Neural cell (in vitro differentiated cells): Measurements from ENCODE around the gene OSBPL9. TPM values are rescaled to one million over a fixed set of nuclear protein-coding genes. Genes with fewer than 3 reads are reported as not detected.

Experiments used
- H2AFZ ChIP-seq: fragments of 200-600, 300-800 bp; sonication (generic), shearing (Covaris generic); 2 replicates; pipeline ENCODE4 v1.6.0; 2014; ENCODE audit warnings: low read depth, mild to moderate bottlenecking, antibody characterized with exemption, low read length, moderate library complexity
- H3F3A ChIP-seq: fragments of 200-600 bp; shearing (Covaris generic); 2 replicates; pipeline ENCODE4 v1.6.1; 2016; ENCODE audit warnings: mild to moderate bottlenecking, moderate library complexity, mixed read lengths, antibody characterized with exemption, low read length; ENCODE audit not compliant: insufficient read depth, poor library complexity, severe bottlenecking
- H3K27ac ChIP-seq: fragments of 200-600, 300-800 bp; sonication (generic), shearing (Covaris generic); 2 replicates; pipeline ENCODE4 v1.5.1; 2014; ENCODE audit warnings: mild to moderate bottlenecking, low read length, moderate library complexity
- H3K27me3 ChIP-seq: fragments of 300-800, 200-600 bp; sonication (generic), shearing (Covaris generic); 2 replicates; pipeline ENCODE4 v1.6.0; 2014; ENCODE audit warnings: mild to moderate bottlenecking, low read depth, low read length, moderate library complexity; ENCODE audit not compliant: insufficient read depth
- H3K36me3 ChIP-seq: fragments of 300-800, 200-600 bp; sonication (generic), shearing (Covaris generic); 2 replicates; pipeline ENCODE4 v1.5.1; 2014; ENCODE audit warnings: mild to moderate bottlenecking, antibody characterized with exemption, low read length, moderate library complexity; ENCODE audit not compliant: insufficient read depth
- H3K4me2 ChIP-seq: fragments of 300-800, 200-600 bp; sonication (generic), shearing (Covaris generic); 2 replicates; pipeline ENCODE4 v1.6.0; 2014; ENCODE audit warnings: mild to moderate bottlenecking, low read length
- H3K4me3 ChIP-seq: fragments of 300-800, 200-600 bp; sonication (generic), shearing (Covaris generic); 2 replicates; pipeline ENCODE4 v1.5.1; 2014; ENCODE audit warnings: mild to moderate bottlenecking, low read length, moderate library complexity
- H3K79me2 ChIP-seq: fragments of 200-600 bp; shearing (Covaris generic); replicated peaks from 2 replicates; pipeline ENCODE4 v1.6.0; 2014; ENCODE audit warnings: mild to moderate bottlenecking, low read length, moderate library complexity; ENCODE audit not compliant: insufficient read depth
- H3K9ac ChIP-seq: fragments of 300-800, 200-600 bp; sonication (generic), shearing (Covaris generic); 2 replicates; pipeline ENCODE4 v1.6.1; 2016; ENCODE audit warnings: mild to moderate bottlenecking, low read length, mixed read lengths
- H3K9me2 ChIP-seq: fragments of 200-600 bp; shearing (Covaris generic); 2 replicates; pipeline ENCODE4 v1.6.1; 2016; ENCODE audit warnings: mild to moderate bottlenecking, low read length, mixed read lengths; ENCODE audit not compliant: insufficient read depth
- H3K9me3 ChIP-seq: fragments of 200-600, 300-800 bp; sonication (generic), shearing (Covaris generic); 2 replicates; pipeline ENCODE4 v1.6.1; 2016; ENCODE audit warnings: mild to moderate bottlenecking, mixed run types, low read length, moderate library complexity, mixed read lengths
- H4K20me1 ChIP-seq: fragments of 200-600 bp; shearing (Covaris generic); 2 replicates; pipeline ENCODE4 v1.6.1; 2016; ENCODE audit warnings: mild to moderate bottlenecking, mixed run types; ENCODE audit not compliant: insufficient read depth
- EP300 ChIP-seq: fragments of 450-650 bp; conservative IDR thresholded peaks from 2 replicates; pipeline ENCODE4 v1.6.1; 2014; ENCODE audit warnings: antibody characterized with exemption, mild to moderate bottlenecking, moderate library complexity; ENCODE audit not compliant: poor library complexity, severe bottlenecking
- EZH2 ChIP-seq: fragments of 200-600, 300-800 bp; shearing (Covaris generic), sonication (generic); IDR thresholded peaks from 2 replicates; pipeline ENCODE4 v1.6.1; 2014; ENCODE audit warnings: antibody characterized with exemption, low read length, borderline replicate concordance, mild to moderate bottlenecking; ENCODE audit not compliant: insufficient read depth, poor library complexity, severe bottlenecking
- MXI1 ChIP-seq: fragments of 450-650 bp; conservative IDR thresholded peaks from 2 replicates; pipeline ENCODE4 v1.6.1; 2014; ENCODE audit warnings: antibody characterized with exemption, mild to moderate bottlenecking; ENCODE audit not compliant: poor library complexity, severe bottlenecking
- POLR2AphosphoS5 ChIP-seq: IDR thresholded peaks from 2 replicates; pipeline ENCODE4 v1.6.1; 2012
- RAD21 ChIP-seq: fragments of 450-650 bp; conservative IDR thresholded peaks from 2 replicates; pipeline ENCODE4 v1.6.1; 2014; ENCODE audit warnings: antibody characterized with exemption, mild to moderate bottlenecking, moderate library complexity
- SMC3 ChIP-seq: fragments of 450-650 bp; conservative IDR thresholded peaks from 2 replicates; pipeline ENCODE4 v1.6.1; 2014; ENCODE audit warnings: antibody characterized with exemption, mild to moderate bottlenecking, moderate library complexity; ENCODE audit not compliant: poor library complexity
- TAF1 ChIP-seq: IDR thresholded peaks from 2 replicates; pipeline ENCODE4 v1.6.1; 2012; ENCODE audit warnings: low read depth
- polyA plus RNA-seq: library from polyadenylated mRNA; depleted of rRNA; stranded (reverse); fragments of >200 nt; gene quantifications from 2 replicates; pipeline ENCODE4 v1.2.3, GENCODE V29; 2014
- TF ChIP-seq, protein P1 (sequence below): fragments of 450-650 bp; IDR thresholded peaks from 2 replicates; pipeline ENCODE4 v1.5.1; 2014; ENCODE audit warnings: antibody characterized with exemption, mild to moderate bottlenecking, moderate library complexity; ENCODE audit not compliant: poor library complexity, severe bottlenecking
- TF ChIP-seq, protein P2 (sequence below): IDR thresholded peaks from 2 replicates; pipeline ENCODE4 v1.6.1; 2012; ENCODE audit warnings: borderline replicate concordance

The OSBPL9 gene
- polyA plus RNA-seq, 1 donor from 2014 or later, result 117 TPM

- H4K20me1 ChIP-seq, result no peaks in the 10 kb centered on the region
- H3K4me3 ChIP-seq, result no peak overlapping the region
- no peak overlapping the region for H2AFZ ChIP-seq
- peaks cover 5% of the 10 kb centered on the region for H3K9me3 ChIP-seq
- no peaks in the 10 kb centered on the region for H3K9me2 ChIP-seq
- TF ChIP-seq SMC3 (no peak), MXI1 (no peak), EP300 (no peak), TAF1 (no peak), RAD21 (no peak), EZH2 (no peak), POLR2AphosphoS5 (no peak)
- TF ChIP-seq, protein P1, sequence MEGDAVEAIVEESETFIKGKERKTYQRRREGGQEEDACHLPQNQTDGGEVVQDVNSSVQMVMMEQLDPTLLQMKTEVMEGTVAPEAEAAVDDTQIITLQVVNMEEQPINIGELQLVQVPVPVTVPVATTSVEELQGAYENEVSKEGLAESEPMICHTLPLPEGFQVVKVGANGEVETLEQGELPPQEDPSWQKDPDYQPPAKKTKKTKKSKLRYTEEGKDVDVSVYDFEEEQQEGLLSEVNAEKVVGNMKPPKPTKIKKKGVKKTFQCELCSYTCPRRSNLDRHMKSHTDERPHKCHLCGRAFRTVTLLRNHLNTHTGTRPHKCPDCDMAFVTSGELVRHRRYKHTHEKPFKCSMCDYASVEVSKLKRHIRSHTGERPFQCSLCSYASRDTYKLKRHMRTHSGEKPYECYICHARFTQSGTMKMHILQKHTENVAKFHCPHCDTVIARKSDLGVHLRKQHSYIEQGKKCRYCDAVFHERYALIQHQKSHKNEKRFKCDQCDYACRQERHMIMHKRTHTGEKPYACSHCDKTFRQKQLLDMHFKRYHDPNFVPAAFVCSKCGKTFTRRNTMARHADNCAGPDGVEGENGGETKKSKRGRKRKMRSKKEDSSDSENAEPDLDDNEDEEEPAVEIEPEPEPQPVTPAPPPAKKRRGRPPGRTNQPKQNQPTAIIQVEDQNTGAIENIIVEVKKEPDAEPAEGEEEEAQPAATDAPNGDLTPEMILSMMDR, result no peak
- TF ChIP-seq, protein P2, sequence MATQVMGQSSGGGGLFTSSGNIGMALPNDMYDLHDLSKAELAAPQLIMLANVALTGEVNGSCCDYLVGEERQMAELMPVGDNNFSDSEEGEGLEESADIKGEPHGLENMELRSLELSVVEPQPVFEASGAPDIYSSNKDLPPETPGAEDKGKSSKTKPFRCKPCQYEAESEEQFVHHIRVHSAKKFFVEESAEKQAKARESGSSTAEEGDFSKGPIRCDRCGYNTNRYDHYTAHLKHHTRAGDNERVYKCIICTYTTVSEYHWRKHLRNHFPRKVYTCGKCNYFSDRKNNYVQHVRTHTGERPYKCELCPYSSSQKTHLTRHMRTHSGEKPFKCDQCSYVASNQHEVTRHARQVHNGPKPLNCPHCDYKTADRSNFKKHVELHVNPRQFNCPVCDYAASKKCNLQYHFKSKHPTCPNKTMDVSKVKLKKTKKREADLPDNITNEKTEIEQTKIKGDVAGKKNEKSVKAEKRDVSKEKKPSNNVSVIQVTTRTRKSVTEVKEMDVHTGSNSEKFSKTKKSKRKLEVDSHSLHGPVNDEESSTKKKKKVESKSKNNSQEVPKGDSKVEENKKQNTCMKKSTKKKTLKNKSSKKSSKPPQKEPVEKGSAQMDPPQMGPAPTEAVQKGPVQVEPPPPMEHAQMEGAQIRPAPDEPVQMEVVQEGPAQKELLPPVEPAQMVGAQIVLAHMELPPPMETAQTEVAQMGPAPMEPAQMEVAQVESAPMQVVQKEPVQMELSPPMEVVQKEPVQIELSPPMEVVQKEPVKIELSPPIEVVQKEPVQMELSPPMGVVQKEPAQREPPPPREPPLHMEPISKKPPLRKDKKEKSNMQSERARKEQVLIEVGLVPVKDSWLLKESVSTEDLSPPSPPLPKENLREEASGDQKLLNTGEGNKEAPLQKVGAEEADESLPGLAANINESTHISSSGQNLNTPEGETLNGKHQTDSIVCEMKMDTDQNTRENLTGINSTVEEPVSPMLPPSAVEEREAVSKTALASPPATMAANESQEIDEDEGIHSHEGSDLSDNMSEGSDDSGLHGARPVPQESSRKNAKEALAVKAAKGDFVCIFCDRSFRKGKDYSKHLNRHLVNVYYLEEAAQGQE, result no peak
- no peak overlapping the region for H3K9ac ChIP-seq
- H3K27ac ChIP-seq, result no peak overlapping the region
- H3F3A ChIP-seq, result no peaks in the 10 kb centered on the region
- H3K27me3 ChIP-seq, result no peaks in the 10 kb centered on the region
- no peak overlapping the region for H3K4me2 ChIP-seq
- H3K79me2 ChIP-seq, result no peaks in the 10 kb centered on the region
- H3K36me3 ChIP-seq, result no peaks in the 10 kb centered on the region
Observed at GRCh38 chr1:51708911-51709760, 92.2 kb downstream of the OSBPL9 start.

GRCh38 chr1:51709951-51710350, 93.1 kb downstream of the OSBPL9 start:
- Histone ChIP-seq H3K4me2 (no peak overlapping the region), H3K9ac (no peak overlapping the region), H3K79me2 (no peaks in the 10 kb centered on the region), H2AFZ (no peak overlapping the region), H3K36me3 (no peaks in the 10 kb centered on the region), H3K27ac (no peak overlapping the region), H3K27me3 (no peaks in the 10 kb centered on the region), H3F3A (no peaks in the 10 kb centered on the region), H3K9me2 (no peaks in the 10 kb centered on the region), H3K9me3 (peaks cover 2% of the 10 kb centered on the region), H4K20me1 (no peaks in the 10 kb centered on the region), H3K4me3 (no peak overlapping the region)
- TF ChIP-seq MXI1 (no peak), POLR2AphosphoS5 (no peak), TAF1 (no peak), EP300 (no peak), EZH2 (no peak), SMC3 (no peak), RAD21 (no peak)
- TF ChIP-seq, protein P2, result no peak
- TF ChIP-seq, protein P1, result no peak
